NCI-H510A treated with DMSO at 0.1 percent for 48 hours (cell line): ENCODE measurements around the gene SMPD4.
"Not testable (repeated sequence)": the region's sequence is repeated elsewhere in the genome, so short reads cannot be mapped to it uniquely, and the experiment has no call there.

Experiments
- DNase-seq: peaks from one replicate; lab custom pipeline; 2025; lab: John Stamatoyannopoulos, UW

The SMPD4 gene

GRCh38 chr2:130141645-130142370, 39.6 kb downstream of the SMPD4 start:
- DNase-seq = not testable (repeated sequence)

GRCh38 chr2:130141002-130141401, 40.4 kb downstream of the SMPD4 start:
- DNase-seq = not testable (repeated sequence)

GRCh38 chr2:130140516-130140915, 40.9 kb downstream of the SMPD4 start:
- not testable (repeated sequence) for DNase-seq

- DNase-seq = not testable (repeated sequence)
Observed at GRCh38 chr2:130139331-130140280, 41.8 kb downstream of the SMPD4 start.

GRCh38 chr2:130138841-130139251, 42.6 kb downstream of the SMPD4 start:
- not testable (repeated sequence) for DNase-seq

- DNase-seq = not testable (repeated sequence)
Observed at GRCh38 chr2:130138326-130138725, 43.1 kb downstream of the SMPD4 start.

GRCh38 chr2:130137118-130137517, 44.3 kb downstream of the SMPD4 start:
- not testable (repeated sequence) for DNase-seq

GRCh38 chr2:130136546-130136945, 44.9 kb downstream of the SMPD4 start:
- not testable (repeated sequence) for DNase-seq

- no peak for DNase-seq
Observed at GRCh38 chr2:130135692-130136541, 45.5 kb downstream of the SMPD4 start.

GRCh38 chr2:130129120-130129829, 52.1 kb downstream of the SMPD4 start, which contains the start of gene POTEF:
Gene POTEF, minus strand, starts transcription at chr2:130129222. Its CDS starts 8,707 bp downstream, at chr2:130120515.
- DNase-seq = peak; percentile 81

GRCh38 chr2:130128464-130128863, 52.9 kb downstream of the SMPD4 start:
- not testable (repeated sequence) for DNase-seq

GRCh38 chr2:130127726-130128125, 53.7 kb downstream of the SMPD4 start:
- DNase-seq = not testable (repeated sequence)

- not testable (repeated sequence) for DNase-seq
Observed at GRCh38 chr2:130120924-130121323, 60.5 kb downstream of the SMPD4 start.

GRCh38 chr2:130102597-130103363, 78.6 kb downstream of the SMPD4 start:
- DNase-seq = not testable (repeated sequence)
